Muscle layer of duodenum (tissue), 2 donors: Measurements from ENCODE around the gene FXYD7.
A peak's percentile ranks its signal among the peaks of the same experiment; 100 is the strongest.

Experiments used
- H3K27ac ChIP-seq: one replicate; pipeline ENCODE4 v1.7.0; 2013; ENCODE audit warnings: mild to moderate bottlenecking, low read length
- H3K27me3 ChIP-seq: one replicate; pipeline ENCODE4 v1.7.0; 2013; ENCODE audit warnings: low read depth, mild to moderate bottlenecking, control low read depth, low read length
- H3K36me3 ChIP-seq, 2 donors: one replicate each; pipeline ENCODE4 v1.7.0; 2013; ENCODE audit warnings: low read length in 2 of 2, control low read depth in 1 of 2, mild to moderate bottlenecking in 1 of 2; ENCODE audit not compliant: insufficient read depth in 2 of 2, control insufficient read depth in 1 of 2
- H3K4me1 ChIP-seq, 2 donors: one replicate each; pipeline ENCODE4 v1.7.0; 2013; ENCODE audit warnings: low read length in 2 of 2, mild to moderate bottlenecking in 2 of 2, control low read depth in 1 of 2, moderate library complexity in 1 of 2; ENCODE audit not compliant: insufficient read depth in 2 of 2, control insufficient read depth in 1 of 2
- H3K4me3 ChIP-seq, 2 donors: one replicate each; pipeline ENCODE4 v1.7.0; 2013; ENCODE audit warnings: low read length in 2 of 2, low read depth in 1 of 2, mild to moderate bottlenecking in 1 of 2
- H3K9me3 ChIP-seq, 2 donors: one replicate each; pipeline ENCODE4 v1.7.0; 2013; ENCODE audit warnings: low read length in 2 of 2, control low read depth in 1 of 2, mild to moderate bottlenecking in 1 of 2; ENCODE audit not compliant: control insufficient read depth in 1 of 2
- donor health status: healthy.

The FXYD7 gene

DNA sequence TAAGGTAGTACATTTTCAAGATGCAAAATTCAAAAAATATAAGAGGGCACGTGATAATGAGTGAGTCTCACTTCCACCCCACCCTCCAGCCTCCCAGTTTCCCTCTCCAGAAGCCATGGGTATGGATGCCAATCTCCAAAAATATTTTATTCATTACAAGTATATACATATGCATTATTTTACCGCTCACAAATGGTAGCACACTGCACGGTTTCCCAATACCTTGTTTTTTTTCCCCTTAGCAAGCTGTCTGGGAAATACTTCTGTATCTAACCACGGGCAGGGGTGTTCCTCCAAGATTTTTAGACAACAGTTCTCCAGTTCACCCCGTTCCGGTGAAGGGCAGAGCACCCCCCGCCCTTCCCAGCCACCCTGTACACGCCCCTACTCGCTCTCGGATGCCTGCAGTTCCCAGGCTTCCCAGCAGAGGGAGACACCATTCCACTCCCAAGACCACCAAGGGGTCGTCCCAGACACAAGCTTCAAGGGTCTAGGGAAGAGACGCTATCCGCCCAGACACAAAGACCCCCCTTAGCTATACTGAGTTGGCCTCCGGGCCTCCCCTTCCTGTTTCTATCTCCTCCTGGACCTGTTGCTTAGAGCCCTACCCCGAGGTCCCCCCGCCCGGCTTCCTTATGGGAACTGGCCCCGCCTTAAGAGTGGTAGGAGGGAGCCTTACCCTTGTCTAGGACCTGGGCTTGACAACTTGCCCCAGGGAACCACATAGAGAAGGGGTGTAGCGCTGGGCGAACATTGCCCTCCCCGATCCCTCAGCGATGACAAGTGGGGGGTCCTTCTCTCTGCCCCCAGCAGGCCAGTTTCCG, 28.5 kb upstream of the FXYD7 start:
- H3K36me3 ChIP-seq = no peaks in the 10 kb centered on the region
- peak overlapping the region; percentile 39 for H3K27ac ChIP-seq
- H3K27me3 ChIP-seq = no peaks in the 10 kb centered on the region
- peak overlapping the region; percentile 39 to 46 for H3K4me3 ChIP-seq
- H3K9me3 ChIP-seq = no peaks in the 10 kb centered on the region
- H3K4me1 ChIP-seq = peaks cover 0 to 8% of the 10 kb centered on the region in 2 donors

GRCh38 chr19:35115177-35115951, 27.7 kb upstream of the FXYD7 start, which contains the start of gene FXYD3:
TSS of gene FXYD3 (plus strand) at chr19:35115823. CDS start at chr19:35119377, 3,554 bp downstream.
- Histone ChIP-seq H3K27me3 (no peaks in the 10 kb centered on the region), H3K9me3 (no peaks in the 10 kb centered on the region), H3K36me3 (no peaks in the 10 kb centered on the region), H3K4me3 (peak within 1 kb of the TSS; percentile 39 to 61), H3K27ac (peak within 1 kb of the TSS; percentile 90), H3K4me1 (peaks cover 0 to 8% of the 10 kb centered on the region in 2 donors)

- Histone ChIP-seq H3K36me3 (no peaks in the 10 kb centered on the region), H3K4me3 (peak overlapping the region; percentile 11 to 61), H3K27ac (peak overlapping the region; percentile 90), H3K9me3 (no peaks in the 10 kb centered on the region), H3K27me3 (no peaks in the 10 kb centered on the region), H3K4me1 (peaks cover 6 to 8% of the 10 kb centered on the region in 2 donors)
Measured at GRCh38 chr19:35116072-35116801, 26.8 kb upstream of the FXYD7 start.

DNA sequence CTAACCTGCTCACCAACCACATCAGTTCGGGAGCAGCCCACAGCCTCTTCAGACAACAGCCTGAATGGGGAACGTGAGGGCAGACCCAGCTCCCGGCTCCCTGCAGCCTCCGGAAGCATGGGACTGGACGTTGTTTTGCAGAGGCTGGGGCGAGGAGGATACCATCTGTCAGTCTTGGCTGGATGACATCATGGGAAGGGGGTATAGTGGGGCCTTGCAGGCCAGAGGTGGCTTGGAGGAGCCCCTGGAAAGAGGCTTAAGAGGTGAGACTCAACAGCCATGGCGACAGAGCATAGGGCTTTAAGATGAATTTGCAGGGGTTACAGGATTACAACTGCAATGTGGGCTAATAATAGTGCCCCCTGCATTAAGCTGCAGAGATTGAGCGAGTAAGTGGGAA, 25.9 kb upstream of the FXYD7 start:
- Histone ChIP-seq H3K27me3 (no peaks in the 10 kb centered on the region), H3K4me1 (peaks cover 6 to 8% of the 10 kb centered on the region in 2 donors), H3K9me3 (no peaks in the 10 kb centered on the region), H3K27ac (peak overlapping the region; percentile 90), H3K4me3 (peak overlapping the region in 1 of 2 donors; percentile 16), H3K36me3 (no peaks in the 10 kb centered on the region)

DNA sequence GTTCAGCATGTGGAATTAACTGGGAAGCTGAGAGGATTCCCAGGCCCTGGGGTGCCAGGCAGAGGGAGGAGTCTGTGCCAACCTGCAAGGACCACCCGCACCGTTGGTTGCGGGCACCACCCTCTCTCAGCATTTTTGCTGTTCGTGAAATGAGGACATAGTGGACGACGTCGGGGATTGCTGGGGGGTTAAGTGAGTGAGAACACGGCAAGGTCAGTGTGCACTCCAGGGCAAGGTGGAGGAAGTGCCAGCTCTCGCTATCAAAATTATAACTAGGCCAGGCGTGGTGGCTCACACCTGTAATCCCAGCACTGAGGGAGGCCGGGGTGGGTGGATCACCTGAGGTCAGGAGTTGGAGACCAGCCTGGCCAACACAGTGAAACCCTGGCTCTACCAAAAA, 25.3 kb upstream of the FXYD7 start:
- Histone ChIP-seq H3K4me1 (peaks cover 6 to 8% of the 10 kb centered on the region in 2 donors), H3K27ac (no peak overlapping the region)

GRCh38 chr19:35118268-35119020, 24.6 kb upstream of the FXYD7 start:
- H3K4me1 ChIP-seq = peaks cover 6 to 9% of the 10 kb centered on the region in 2 donors
- H3K27me3 ChIP-seq = no peaks in the 10 kb centered on the region
- no peak overlapping the region for H3K27ac ChIP-seq
- H3K4me3 ChIP-seq = no peak overlapping the region
- no peaks in the 10 kb centered on the region for H3K9me3 ChIP-seq
- peaks cover 0 to 4% of the 10 kb centered on the region in 2 donors for H3K36me3 ChIP-seq

More for the DNA sequence above, 25.3 kb upstream of the FXYD7 start:
- H3K36me3 ChIP-seq = no peaks in the 10 kb centered on the region
- no peaks in the 10 kb centered on the region for H3K9me3 ChIP-seq
- no peak overlapping the region for H3K4me3 ChIP-seq
- no peaks in the 10 kb centered on the region for H3K27me3 ChIP-seq

GRCh38 chr19:35119091-35119490, 24.0 kb upstream of the FXYD7 start:
- no peak overlapping the region for H3K4me3 ChIP-seq
- no peaks in the 10 kb centered on the region for H3K9me3 ChIP-seq
- H3K27me3 ChIP-seq = no peaks in the 10 kb centered on the region
- H3K36me3 ChIP-seq = peaks cover 0 to 6% of the 10 kb centered on the region in 2 donors
- no peak overlapping the region for H3K27ac ChIP-seq
- peaks cover 10 to 13% of the 10 kb centered on the region in 2 donors for H3K4me1 ChIP-seq

GRCh38 chr19:35119578-35120155, 23.4 kb upstream of the FXYD7 start:
- no peak overlapping the region for H3K4me3 ChIP-seq

DNA sequence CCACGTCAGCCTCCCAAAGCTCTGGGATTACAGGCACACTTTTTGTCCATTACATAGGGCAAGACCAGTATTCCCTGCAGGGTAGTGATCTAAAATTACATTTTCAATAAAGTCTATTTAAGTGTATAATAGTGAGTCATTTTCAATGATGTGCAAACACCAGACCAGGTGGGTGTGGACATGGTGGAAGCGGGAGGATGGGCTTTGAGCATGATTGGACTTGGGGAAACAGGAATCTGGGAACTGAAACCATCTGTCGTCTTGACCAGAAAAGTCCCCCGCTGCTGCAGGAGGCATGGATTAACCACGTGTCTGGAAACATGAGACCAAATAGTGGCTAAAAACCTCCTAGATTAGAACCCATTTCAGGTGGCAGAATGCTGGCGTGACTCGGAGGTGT, 22.6 kb upstream of the FXYD7 start:
- no peaks in the 10 kb centered on the region for H3K27me3 ChIP-seq
- H3K27ac ChIP-seq = no peak overlapping the region
- H3K9me3 ChIP-seq = no peaks in the 10 kb centered on the region
- peaks cover 0 to 10% of the 10 kb centered on the region in 2 donors for H3K36me3 ChIP-seq
- H3K4me3 ChIP-seq = no peak overlapping the region
- peaks cover 14 to 18% of the 10 kb centered on the region in 2 donors for H3K4me1 ChIP-seq

More at GRCh38 chr19:35119578-35120155, 23.4 kb upstream of the FXYD7 start:
- H3K27me3 ChIP-seq = no peaks in the 10 kb centered on the region
- peaks cover 10 to 14% of the 10 kb centered on the region in 2 donors for H3K4me1 ChIP-seq
- H3K27ac ChIP-seq = no peak overlapping the region
- H3K9me3 ChIP-seq = no peaks in the 10 kb centered on the region
- peaks cover 0 to 10% of the 10 kb centered on the region in 2 donors for H3K36me3 ChIP-seq

GRCh38 chr19:35120898-35121297, 22.2 kb upstream of the FXYD7 start:
- peaks cover 14 to 18% of the 10 kb centered on the region in 2 donors for H3K4me1 ChIP-seq
- H3K9me3 ChIP-seq = no peaks in the 10 kb centered on the region
- H3K36me3 ChIP-seq = peaks cover 0 to 10% of the 10 kb centered on the region in 2 donors
- H3K27me3 ChIP-seq = no peaks in the 10 kb centered on the region
- no peak overlapping the region for H3K27ac ChIP-seq
- no peak overlapping the region for H3K4me3 ChIP-seq
